Fibroblast of pulmonary artery (primary cell): Measurements from ENCODE around the gene CBX8.

Experiments used
- DNase-seq: peaks from one replicate; pipeline ENCODE4 v3.0.0-alpha.2; 2010; ENCODE audit warnings: low read depth
- H3K4me3 ChIP-seq: replicated peaks from 2 replicates; pipeline ENCODE4 v1.5.1; 2011; ENCODE audit warnings: low read depth, mild to moderate bottlenecking, control low read depth, low read length, moderate library complexity
- TF ChIP-seq, protein P1 (sequence below): IDR thresholded peaks from 2 replicates; pipeline ENCODE4 v1.5.1; 2011; ENCODE audit warnings: mild to moderate bottlenecking, control low read depth, low read length, inconsistent platforms; ENCODE audit errors: missing control alignments

CBX8 gene

DNA sequence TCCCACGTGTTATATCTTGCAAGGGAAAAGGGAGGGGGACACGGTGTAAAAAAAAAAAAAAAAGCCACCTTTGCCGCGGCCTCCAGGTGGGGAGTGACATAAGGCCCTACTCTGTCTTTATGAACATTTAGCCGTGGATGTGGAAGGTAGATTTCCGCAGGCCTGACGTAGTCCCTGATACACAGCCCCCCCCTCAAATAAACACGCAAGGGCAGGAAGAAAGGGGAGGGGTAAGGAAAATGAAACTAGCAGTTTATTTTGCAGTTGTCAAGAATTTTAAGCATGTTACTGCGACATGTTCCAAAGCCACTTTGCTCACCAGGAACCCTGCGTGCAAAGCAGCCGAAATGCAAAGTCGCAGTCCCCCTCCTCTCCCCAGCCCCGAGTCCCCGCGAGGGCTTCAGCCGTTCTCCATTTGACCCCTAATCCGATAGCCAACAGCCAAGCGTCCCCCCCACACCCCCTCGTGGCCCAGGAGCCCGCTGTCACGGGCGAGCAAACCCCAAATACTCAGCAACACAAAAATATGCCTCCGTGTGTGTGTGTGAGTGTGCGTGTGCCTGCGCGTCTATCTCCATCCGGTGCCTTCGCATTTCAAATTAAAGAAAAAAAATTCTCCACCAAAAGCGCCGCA is 41.1 kb upstream of the CBX8 start:
- DNase-seq = no peak
- TF ChIP-seq, protein P1, sequence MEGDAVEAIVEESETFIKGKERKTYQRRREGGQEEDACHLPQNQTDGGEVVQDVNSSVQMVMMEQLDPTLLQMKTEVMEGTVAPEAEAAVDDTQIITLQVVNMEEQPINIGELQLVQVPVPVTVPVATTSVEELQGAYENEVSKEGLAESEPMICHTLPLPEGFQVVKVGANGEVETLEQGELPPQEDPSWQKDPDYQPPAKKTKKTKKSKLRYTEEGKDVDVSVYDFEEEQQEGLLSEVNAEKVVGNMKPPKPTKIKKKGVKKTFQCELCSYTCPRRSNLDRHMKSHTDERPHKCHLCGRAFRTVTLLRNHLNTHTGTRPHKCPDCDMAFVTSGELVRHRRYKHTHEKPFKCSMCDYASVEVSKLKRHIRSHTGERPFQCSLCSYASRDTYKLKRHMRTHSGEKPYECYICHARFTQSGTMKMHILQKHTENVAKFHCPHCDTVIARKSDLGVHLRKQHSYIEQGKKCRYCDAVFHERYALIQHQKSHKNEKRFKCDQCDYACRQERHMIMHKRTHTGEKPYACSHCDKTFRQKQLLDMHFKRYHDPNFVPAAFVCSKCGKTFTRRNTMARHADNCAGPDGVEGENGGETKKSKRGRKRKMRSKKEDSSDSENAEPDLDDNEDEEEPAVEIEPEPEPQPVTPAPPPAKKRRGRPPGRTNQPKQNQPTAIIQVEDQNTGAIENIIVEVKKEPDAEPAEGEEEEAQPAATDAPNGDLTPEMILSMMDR = no peak
- H3K4me3 ChIP-seq = peak overlapping the region; percentile 88

DNA sequence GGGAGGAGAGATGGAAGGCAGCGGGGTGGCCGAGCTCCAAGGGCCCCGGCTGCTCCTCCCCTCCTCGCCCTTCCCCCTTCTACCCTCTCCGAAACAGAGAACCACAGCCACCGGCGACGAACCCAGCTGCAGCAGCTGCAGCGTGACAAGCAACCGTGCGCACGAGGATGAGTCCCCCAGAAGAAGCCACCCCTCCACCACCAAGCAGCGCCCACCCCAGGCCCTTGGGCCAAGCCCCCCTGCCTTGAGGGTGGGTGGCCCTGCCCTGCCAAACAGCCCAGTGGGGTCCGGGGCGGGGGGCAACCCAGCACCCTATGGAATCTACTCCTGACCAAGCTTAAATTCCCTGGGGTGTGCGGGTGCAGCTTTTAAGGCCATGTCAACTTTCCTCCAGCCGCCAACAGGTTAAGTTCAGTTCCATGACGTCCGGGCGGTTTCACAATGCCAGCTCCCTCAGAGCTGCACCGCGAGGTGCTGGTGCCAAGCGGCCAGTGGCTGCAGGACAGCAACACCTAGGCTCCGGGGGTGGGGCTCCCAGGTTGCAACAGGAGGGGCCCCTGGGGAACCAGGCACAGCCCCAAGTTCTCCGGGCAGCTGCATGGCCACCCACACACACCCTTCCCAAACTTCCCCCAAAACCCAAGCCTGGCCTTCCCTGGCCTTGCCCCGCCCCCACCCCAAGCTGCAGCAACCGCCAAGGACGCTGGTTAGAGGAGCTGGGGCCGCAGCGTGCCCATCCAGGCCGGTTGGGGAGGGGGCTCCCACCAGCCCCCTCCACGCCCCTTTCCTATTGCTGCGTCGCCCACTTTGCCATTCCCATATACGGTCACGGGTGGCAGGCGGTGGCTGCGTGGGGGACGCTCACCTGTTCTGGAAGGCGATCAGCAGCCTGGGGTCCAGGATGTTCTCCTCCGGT is 40.4 kb upstream of the CBX8 start:
- H3K4me3 ChIP-seq = peak overlapping the region; percentile 88
- DNase-seq = peak; percentile 86
- TF ChIP-seq, protein P1 = peak; percentile 25

DNA sequence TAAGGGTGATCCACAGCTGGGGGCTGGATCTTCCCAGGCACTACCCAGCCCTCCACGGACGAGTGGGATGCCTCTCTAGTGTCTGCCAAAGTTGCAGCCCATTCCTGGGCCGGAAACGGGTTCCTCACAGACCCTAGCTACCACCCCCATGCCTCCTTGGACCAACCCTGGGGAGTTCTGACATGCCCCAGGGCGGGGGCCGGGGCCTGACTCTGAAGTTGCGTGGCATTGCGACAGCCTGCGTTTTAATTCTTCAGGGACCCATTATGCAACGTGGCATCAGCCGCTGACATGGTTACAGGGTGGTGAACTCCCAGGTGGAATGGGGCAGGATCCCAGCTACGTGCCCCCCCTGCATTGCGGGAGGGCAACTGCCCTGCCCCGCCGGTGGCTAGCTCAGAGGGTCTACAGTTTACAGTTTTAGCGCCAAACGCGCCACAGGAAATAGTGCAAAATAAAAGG is 39.7 kb upstream of the CBX8 start:
- peak overlapping the region; percentile 88 for H3K4me3 ChIP-seq
- TF ChIP-seq, protein P1 = no peak
- no peak for DNase-seq

DNA sequence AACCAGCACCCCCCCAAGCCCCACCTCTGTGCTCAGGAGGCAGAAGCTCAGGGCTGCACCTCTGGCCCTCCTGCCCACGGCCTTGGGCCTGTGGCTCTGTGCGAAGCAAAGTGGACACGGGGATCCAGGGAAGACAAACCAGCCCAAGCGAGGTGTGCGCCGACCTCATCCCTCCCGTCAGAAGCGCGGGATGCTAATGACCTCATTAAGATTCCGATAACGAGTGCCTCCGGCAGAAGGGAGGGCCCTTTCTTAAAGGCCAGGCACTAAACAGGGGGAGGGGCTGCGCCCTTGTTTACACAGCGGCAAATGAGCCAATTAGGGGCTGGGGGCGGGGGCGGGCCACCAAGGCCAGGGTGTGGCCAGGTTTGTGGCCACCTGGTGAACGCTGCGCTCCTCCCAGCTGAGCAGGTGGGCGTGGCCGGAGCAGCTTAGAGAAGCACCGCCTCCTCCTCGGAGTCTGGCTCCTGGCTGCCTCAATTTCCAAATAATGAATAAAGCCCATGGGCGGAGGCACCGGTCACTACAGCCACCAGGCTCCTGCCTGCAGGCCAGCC is 39.2 kb upstream of the CBX8 start:
- H3K4me3 ChIP-seq = no peak overlapping the region
- no peak for DNase-seq
- TF ChIP-seq, protein P1 = no peak

DNA sequence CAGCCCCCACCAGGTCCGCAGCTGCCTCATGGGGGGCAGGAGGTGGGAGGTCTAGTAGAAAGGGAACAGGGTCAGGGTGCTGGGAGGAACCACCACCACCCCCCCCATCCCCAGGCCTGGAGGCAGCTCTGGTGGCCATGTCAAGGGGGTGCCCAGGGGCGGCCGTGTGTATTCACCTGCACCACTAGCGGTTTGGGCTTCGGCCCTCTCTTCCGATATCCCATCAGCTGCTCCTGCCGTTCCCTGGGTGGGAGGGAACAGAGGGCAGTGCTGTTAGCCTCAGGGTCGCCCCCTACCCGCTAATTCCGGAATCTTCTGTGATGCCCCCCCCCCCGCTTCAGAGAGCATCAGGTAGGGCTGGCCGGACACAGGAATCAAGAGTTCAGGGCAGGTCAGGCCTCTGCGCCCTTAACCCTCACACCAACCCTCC is 38.6 kb upstream of the CBX8 start:
- H3K4me3 ChIP-seq = no peak overlapping the region
- TF ChIP-seq, protein P1 = no peak
- no peak for DNase-seq

DNA sequence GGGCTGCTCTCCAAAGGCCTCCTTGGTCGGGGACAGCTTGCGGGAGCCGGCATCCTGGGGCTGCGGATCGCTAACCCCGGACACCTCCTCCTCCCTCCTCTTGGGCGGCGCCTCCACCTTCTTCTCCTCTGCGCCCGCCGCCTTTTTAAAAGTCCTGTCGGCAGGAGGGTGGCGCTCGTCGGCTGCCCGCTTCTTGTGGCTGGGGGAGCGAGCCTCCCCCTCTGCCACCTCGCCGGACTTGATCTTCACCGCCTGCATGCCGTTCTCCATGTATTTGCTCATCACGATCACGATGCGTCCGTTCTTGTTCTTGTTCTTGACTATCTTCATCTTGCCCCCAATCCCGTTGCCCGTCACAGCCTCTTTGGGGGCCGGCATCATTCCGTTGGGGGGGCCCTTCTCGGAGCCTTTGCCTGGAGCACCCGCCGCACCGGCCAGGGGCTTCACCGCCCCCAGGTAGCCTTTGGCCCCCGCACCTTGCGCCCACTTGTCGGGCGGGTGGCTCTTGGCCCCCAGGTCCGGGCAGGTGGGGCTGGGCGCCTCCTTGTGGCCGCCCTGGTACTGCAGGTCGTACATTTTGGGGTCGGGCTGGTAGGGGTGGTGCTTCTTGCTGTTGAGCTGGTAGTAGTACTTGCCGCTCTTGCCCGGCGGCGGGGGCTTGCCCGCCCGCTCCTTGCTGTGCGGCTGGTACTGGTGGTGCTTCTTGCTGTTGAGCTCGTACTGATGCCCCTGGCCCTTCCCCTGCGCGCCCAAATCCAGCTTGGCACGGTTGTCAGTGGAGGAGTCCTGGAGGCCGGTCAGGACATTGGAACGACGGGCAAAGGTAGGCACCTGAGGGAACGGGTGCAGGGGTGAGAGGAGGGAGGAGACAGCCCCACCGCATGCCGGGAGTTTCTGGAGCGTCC is 37.9 kb upstream of the CBX8 start:
- DNase-seq = no peak
- TF ChIP-seq, protein P1 = peak; percentile 51
- H3K4me3 ChIP-seq = no peak overlapping the region
